Stimulated activated CD4-positive, alpha-beta T cell treated with anti-CD3 and anti-CD28 coated beads, TNF-alpha, amount 100 ng/mL, for 4 hours (primary cell): Measurements from ENCODE around the gene FBXO5.
"Not testable (repeated sequence)": the region's sequence is repeated elsewhere in the genome, so short reads cannot be mapped to it uniquely, and the experiment has no call there.

Experiments used
- DNase-seq, 3 experiments: peaks; one replicate each; pipeline ENCODE4 v3.0.0-alpha.2; 2020; ENCODE audit warnings: low read depth in 3 of 3

The FBXO5 gene

GRCh38 chr6:152986978-152987377 lies 4.1 kb upstream of the FBXO5 start:
- no peak for DNase-seq

- DNase-seq: not testable (repeated sequence)
Observed at GRCh38 chr6:152985300-152985699, 2.5 kb upstream of the FBXO5 start.

DNA sequence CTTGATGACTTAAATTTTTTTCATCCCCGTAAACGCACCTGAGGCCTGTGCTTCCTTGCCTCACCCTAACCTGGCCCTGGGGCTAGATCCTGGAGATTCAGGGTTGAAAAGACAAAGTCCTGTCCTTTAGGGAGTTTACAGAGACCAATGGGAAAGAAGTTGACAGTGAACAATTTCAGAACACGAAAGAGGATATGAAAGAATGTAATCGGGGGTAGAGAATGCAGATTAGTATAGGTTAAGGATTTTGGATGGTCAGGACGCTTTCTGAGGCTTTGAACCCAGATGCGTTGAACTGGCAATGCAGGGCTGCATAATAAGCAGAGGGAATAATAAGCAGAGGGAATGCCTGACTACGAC lies 1.7 kb upstream of the FBXO5 start:
- DNase-seq: no peak

GRCh38 chr6:152983637-152984512 lies 1.0 kb upstream of the FBXO5 start:
- DNase-seq: peak; percentile 53 to 90 (median 67)

DNA sequence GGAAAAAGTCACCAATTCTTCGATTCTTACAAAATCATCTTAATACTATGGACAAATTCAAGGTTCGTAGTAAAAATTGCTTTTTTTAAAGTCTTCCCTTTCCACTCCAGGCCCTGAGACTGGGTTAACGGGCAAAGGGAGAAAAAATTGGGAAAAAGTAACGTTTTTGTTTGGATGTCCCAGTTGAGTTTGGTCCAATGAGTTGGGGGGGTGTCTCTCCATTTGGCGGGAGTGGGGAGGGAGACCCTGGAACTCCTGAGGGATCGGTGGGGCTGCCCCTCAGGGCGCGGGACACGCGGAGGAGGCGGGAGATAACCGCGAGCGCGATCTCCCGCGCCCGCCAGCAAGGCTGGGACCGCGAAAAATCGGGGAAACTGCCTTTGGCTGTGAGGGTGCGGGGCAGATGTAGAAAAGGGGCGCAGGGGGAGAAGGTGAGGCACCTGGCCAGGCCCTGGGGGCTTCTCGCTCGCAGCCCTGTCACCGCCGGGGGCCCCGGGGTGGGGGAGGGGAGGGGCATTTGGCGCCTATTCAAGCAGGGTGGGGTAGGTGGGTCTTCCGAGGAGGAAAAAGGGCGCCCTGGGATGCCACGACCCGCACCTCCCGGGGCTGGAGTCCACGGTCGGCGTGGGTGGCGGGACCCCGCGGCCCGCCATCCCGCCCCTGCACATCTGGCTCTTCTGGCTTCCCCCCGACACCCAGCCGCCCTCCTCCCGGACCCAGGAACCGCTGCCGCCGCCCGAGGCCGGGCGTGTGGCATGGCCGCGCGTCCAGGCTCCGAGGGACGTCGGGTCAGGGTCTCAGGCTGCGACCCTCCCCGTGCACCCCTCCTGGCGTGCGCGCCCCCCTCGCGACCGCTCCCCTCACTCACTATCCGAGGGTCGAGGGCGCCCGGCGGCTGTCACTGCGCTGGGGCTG lies 595 bp downstream of the FBXO5 start:
- DNase-seq: peak in 1 of 3 experiments; percentile 0

DNA sequence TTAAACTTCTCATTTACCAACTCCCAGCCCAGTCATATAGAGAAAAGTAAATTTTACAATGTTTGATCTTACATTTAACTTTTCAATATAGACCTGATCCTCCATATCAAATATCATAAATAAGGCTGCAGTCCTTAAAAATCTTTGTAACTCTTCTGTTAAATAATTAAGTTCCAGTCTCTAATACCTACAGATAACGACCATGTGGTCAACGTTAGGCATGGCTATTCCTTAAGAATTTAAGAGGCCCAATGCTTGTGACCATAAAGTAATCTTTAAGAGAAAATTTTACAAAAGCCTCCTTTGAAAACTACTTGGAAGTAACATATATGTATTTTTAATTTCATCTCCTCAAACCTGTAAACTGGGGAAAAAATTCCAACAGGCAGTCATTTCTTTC lies 1.6 kb downstream of the FBXO5 start:
- no peak for DNase-seq

- DNase-seq: no peak
Observed at GRCh38 chr6:152980656-152981055, 2.2 kb downstream of the FBXO5 start.

GRCh38 chr6:152979116-152979515 lies 3.7 kb downstream of the FBXO5 start:
- DNase-seq: no peak

DNA sequence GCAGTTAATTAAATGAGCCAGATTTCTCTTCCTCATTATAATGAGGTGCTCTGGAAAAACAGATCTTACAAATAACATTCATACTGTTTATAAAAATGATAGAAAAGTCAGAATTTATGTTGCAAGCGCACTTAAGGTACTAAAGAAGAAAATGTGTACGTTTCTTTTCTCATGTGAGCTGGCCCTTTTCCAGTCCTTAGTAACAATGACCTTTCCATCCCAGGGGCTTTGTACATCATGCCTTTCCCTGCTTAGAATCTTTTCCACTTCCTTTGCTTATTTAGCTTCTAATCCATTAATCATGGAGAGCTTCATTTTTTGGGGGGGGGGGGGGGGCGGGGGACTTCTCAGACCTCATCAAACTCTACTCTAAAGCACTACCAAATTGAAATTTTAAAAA lies 4.8 kb downstream of the FBXO5 start:
- DNase-seq: no peak

DNA sequence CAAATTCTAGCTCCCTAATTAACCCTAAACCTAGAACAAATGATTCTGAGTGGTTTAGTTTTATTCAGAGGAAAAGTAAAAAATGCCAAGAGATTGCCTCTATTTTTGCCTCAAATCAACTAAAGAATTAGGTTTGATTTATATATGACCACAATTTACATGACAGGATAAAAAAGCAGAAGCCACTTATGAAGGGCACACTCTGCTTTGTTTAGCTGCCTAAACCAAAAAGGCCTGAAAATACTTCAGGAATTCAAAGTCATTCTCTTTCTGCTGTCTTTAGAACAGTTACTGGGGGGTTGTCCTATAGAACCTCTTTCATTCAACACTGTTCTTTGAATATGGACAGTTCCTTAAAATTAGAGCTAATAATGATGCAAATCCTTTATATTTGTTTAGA lies 5.3 kb downstream of the FBXO5 start:
- no peak for DNase-seq

DNA sequence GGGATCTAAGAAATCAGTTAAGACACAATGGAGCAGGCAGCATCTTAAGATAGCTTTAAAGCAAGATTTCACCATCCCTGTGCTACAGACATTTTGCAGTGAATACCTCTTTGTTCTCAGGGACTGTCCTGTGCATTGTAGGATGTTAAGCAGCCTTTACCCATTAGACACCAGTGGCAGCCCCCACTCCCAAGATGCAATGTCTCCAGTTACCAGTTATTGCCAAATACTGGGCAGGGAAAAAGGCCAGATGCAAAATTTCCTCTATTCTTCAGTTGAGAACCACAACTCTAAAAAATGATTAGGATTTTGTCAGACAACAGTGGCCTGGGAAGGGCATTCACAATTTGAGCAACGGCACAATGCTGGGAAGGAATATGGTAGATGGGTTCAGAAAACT lies 6.1 kb downstream of the FBXO5 start:
- no peak for DNase-seq

- no peak for DNase-seq
Observed at GRCh38 chr6:152975204-152975915, 7.5 kb downstream of the FBXO5 start.

DNA sequence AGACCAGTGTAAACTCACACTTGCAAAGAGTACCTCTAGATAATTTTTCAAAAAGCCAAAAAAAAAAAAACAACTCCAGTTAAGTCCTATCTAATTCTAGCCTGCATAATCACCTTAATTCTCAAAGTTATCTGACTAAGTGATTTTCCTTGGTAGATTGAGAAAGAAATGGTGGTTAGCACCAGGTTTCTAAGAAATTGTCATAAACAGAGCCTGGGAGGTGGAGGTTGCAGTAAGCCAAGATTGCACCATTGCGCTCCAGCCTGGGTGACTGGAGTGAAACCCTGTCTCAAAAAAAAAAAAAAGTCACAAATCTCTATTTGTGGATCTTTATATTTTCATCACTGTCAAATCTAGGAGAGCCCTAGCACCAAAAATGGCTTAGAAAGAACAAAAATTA lies 8.9 kb downstream of the FBXO5 start:
- DNase-seq: no peak

DNA sequence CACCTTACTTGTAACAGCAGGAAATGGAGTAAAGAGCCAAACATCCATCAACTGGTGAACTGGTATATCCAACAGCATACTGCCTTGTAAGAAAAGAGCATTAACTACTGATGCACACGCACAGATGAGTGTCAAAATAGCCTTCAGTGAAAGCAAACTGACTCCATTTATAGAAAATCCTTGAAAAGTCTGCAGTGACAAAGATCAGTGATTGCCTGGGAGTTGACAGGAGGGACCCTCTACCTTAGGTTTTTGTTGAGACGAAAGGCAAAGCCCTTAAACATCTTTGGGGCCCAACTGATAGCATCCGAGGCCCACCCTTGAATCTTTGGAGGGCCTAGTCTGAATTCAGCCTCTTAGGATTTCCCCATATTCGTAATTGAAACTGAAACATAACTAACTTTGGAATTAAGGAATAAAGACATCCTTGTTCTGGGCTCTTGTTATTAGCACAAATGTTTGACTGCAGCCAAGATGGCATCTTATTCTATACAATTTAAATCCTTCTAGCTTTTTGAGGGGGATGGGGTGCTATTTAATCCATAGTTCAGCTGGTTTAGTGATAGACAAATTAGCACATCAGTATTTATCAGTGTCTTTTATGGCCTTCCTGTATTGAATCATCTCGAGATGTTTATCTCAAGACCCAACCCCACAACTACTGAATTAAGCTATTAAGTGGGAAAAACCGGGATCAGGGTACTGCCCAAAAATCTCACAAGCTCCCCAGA lies 13.0 kb downstream of the FBXO5 start:
- no peak for DNase-seq

GRCh38 chr6:152966168-152966894 lies 16.5 kb downstream of the FBXO5 start:
- DNase-seq: not testable (repeated sequence)

DNA sequence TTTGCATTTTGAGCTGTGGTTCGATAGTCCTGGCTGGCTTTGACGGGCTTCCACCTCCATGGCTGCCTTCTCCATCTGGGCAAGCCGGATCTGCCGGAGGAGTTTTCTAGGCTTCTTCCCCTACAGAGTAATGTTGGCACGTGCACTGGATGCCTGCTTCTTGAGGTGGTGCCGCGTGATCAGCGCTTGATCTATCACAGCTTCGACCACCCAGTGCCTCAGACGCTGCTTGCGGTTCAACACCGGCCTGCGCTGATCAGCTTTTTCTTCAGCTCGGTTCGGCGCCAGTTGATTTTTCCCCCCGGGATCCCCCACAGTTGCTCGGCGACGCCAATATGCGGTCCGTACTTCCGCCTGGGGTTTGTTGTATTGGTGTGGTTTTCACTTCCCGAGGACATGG lies 23.5 kb downstream of the FBXO5 start:
- no peak for DNase-seq

DNA sequence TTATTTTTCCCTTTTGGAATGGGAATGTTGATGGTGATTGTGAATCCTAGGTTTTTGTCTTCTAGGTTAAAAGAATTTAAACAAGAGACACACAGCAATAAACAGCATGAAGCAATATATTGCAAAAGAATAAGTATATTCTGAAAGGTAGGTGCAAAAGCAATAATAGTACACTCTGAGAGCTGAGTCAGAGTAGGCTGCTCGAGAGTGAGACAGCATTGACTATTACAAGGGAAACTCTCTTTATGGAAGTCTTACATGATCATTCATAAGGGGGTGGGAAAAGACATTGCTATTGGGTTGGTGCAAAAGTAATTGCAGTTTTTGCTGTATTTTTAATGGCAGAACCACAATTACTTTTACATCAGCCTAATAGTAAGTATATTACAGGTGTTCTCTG lies 25.0 kb downstream of the FBXO5 start:
- no peak for DNase-seq

GRCh38 chr6:152954443-152954842 lies 28.4 kb downstream of the FBXO5 start:
- no peak for DNase-seq

GRCh38 chr6:152952866-152953509 lies 29.9 kb downstream of the FBXO5 start:
- no peak for DNase-seq

DNA sequence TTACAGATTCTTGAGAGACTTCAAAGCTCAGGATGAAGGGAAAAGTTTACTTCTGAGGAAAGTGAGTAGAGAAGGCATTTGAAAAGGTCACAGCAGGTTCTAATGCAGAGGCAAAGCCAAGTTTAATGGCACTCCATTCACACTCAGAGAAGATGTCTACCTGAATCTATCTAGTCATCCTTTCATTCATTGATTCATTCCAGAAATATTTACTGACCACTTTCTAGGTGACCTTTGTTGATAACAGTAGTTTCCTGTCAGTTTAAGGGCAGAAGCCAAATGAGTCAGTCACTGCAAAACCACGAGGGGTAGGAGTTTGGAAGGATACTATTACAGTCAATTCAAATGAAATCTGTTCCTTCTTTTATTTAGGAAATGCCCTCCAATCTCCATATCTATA lies 30.8 kb downstream of the FBXO5 start:
- no peak for DNase-seq
